Measurements from ENCODE around the gene PPP1CC. TPM values are rescaled to one million over a fixed set of nuclear protein-coding genes. Genes with fewer than 3 reads are reported as not detected.

Gene PPP1CC
- total and polyA plus RNA-seq, 2 of the 4 experiments (the other 2 are of a cell fraction) = 71.0 to 126 TPM

DNA sequence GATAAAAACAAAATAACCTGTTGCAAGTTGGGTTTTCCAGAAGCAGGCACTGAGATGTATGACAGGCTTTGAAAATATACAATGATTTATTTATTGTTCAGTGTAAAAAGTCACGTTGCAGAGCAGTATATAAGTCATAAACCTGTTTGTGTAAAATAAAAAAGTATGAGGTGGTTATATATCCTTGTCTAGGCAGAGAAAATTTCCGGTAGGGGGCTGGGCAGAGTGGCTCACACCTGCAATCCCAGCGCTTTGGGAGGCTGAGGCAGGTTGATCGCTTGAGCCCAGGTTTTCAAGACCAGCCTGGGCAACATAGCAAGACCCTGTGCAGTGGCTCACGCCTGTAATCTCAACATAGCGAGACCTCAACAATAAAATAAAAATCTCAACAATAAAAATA lies 16.2 kb upstream of the PPP1CC start:
- Histone ChIP-seq H4K20me1 (ENCODE audit: insufficient read depth, low read length) (no peaks in the 10 kb centered on the region), H2AFZ (replicated peaks; ENCODE audit: low read length, poor library complexity) (no peak overlapping the region), H3K18ac (ENCODE audit: low read depth, low read length) (no peak overlapping the region), H3K4me3 (ENCODE audit: insufficient read depth, low read depth, low read length) (no peak overlapping the region), H3K79me1 (ENCODE audit: low read depth in 1 of 2, low read length in 2 of 2) (no peaks in the 10 kb centered on the region), H3K27me3 (ENCODE audit: control insufficient read depth, insufficient read depth, low read length) (peaks cover 5% of the 10 kb centered on the region; the same call in 1 of the 2 replicates), H2AK9ac (replicated peaks; ENCODE audit: low read depth, low read length, poor library complexity) (no peak overlapping the region), H4K91ac (ENCODE audit: insufficient read depth, low read depth, low read length) (no peak overlapping the region), H3K4ac (ENCODE audit: low read depth, low read length) (no peak overlapping the region), H4K8ac (ENCODE audit: low read depth in 2 of 2, low read length in 2 of 2) (no peak overlapping the region), H4K5ac (ENCODE audit: low read depth, low read length) (no peak overlapping the region), H2BK120ac (ENCODE audit: low read depth, low read length) (no peak overlapping the region), H2BK15ac (ENCODE audit: low read depth, low read length) (no peak overlapping the region), H3K4me2 (ENCODE audit: low read depth, low read length) (no peak overlapping the region), H3K23ac (ENCODE audit: low read depth, low read length) (no peak overlapping the region), H2AK5ac (ENCODE audit: low read depth, low read length) (no peak overlapping the region), H3K14ac (replicated peaks; ENCODE audit: low read depth, low read length) (no peak overlapping the region), H2BK20ac (ENCODE audit: low read depth, low read length) (no peak overlapping the region), H3K56ac (ENCODE audit: extremely low read depth, insufficient read depth, low read length) (no peak overlapping the region), H3K9ac (ENCODE audit: low read depth, low read length) (no peak overlapping the region), H3K9me1 (ENCODE audit: insufficient read depth, low read length) (no peaks in the 10 kb centered on the region), H3K4me1 (ENCODE audit: control insufficient read depth, insufficient read depth, low read length) (no peaks in the 10 kb centered on the region), H3K9me3 (ENCODE audit: control insufficient read depth, insufficient read depth, low read length) (no peaks in the 10 kb centered on the region), H3K36me3 (ENCODE audit: control insufficient read depth, insufficient read depth, low read length) (no peaks in the 10 kb centered on the region), H2BK5ac (ENCODE audit: low read depth, low read length, poor library complexity, severe bottlenecking) (no peak overlapping the region), H3K27ac (ENCODE audit: insufficient read depth, low read length) (no peak overlapping the region)
- BruUV-seq (replicated peaks) = no TSS peak
- WGBS, 2 experiments (ENCODE audit: extremely low coverage in 2 of 2, insufficient read length in 1 of 2) = 20% methylated on average over 1 of the region's 6 CpGs; no CpG with 5 or more reads in 1 of the 2 experiments
- ATAC-seq (ENCODE audit: low read depth) (no peak), DNase-seq (no peak)
- dilution Hi-C loops (cut with HindIII; ENCODE audit: low sequenced_read_pairs, unreplicated experiment) (no loop called here), intact Hi-C loops (cut with micrococcal nuclease) (no loop called here), in situ Hi-C loops (cut with MboI; ENCODE audit: low sequenced_read_pairs) (no loop called here)
- ChIA-PET CTCF (no interaction called here), POLR2A (ENCODE audit: unreplicated experiment) (no interaction called here)
- TF ChIP-seq FOS (IDR thresholded peaks at IDR 0.05; ENCODE audit: low read depth, low read length) (no peak), NFE2L2 (IDR thresholded peaks at IDR 0.05; ENCODE audit: low read depth, low read length) (no peak), MXI1 (IDR thresholded peaks at IDR 0.05; ENCODE audit: borderline replicate concordance, low read depth, low read length) (no peak), RAD21 (IDR thresholded peaks at IDR 0.05; ENCODE audit: low read length) (no peak), CEBPB (IDR thresholded peaks at IDR 0.05; ENCODE audit: low read depth, low read length) (no peak), RCOR1 (IDR thresholded peaks at IDR 0.05; ENCODE audit: insufficient replicate concordance, low read length) (no peak), RFX5 (IDR thresholded peaks at IDR 0.05; ENCODE audit: low read depth, low read length) (no peak), SMC3 (IDR thresholded peaks at IDR 0.05; ENCODE audit: low read depth, low read length) (no peak), CHD1 (IDR thresholded peaks at IDR 0.05; ENCODE audit: low read depth, low read length) (no peak), BHLHE40 (IDR thresholded peaks at IDR 0.05; ENCODE audit: low read depth, low read length) (no peak), POLR2A (IDR thresholded peaks at IDR 0.05; ENCODE audit: low read depth, low read length) (no peak), MAZ (IDR thresholded peaks at IDR 0.05; ENCODE audit: borderline replicate concordance, low read depth, low read length) (no peak)
- TF ChIP-seq, protein P1, sequence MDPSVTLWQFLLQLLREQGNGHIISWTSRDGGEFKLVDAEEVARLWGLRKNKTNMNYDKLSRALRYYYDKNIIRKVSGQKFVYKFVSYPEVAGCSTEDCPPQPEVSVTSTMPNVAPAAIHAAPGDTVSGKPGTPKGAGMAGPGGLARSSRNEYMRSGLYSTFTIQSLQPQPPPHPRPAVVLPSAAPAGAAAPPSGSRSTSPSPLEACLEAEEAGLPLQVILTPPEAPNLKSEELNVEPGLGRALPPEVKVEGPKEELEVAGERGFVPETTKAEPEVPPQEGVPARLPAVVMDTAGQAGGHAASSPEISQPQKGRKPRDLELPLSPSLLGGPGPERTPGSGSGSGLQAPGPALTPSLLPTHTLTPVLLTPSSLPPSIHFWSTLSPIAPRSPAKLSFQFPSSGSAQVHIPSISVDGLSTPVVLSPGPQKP (IDR thresholded peaks at IDR 0.05; ENCODE audit: borderline replicate concordance, low read depth, low read length) = no peak
- TF ChIP-seq, protein P2, sequence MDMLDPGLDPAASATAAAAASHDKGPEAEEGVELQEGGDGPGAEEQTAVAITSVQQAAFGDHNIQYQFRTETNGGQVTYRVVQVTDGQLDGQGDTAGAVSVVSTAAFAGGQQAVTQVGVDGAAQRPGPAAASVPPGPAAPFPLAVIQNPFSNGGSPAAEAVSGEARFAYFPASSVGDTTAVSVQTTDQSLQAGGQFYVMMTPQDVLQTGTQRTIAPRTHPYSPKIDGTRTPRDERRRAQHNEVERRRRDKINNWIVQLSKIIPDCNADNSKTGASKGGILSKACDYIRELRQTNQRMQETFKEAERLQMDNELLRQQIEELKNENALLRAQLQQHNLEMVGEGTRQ (IDR thresholded peaks at IDR 0.05; ENCODE audit: low read depth, low read length) = no peak
- TF ChIP-seq, protein P3, sequence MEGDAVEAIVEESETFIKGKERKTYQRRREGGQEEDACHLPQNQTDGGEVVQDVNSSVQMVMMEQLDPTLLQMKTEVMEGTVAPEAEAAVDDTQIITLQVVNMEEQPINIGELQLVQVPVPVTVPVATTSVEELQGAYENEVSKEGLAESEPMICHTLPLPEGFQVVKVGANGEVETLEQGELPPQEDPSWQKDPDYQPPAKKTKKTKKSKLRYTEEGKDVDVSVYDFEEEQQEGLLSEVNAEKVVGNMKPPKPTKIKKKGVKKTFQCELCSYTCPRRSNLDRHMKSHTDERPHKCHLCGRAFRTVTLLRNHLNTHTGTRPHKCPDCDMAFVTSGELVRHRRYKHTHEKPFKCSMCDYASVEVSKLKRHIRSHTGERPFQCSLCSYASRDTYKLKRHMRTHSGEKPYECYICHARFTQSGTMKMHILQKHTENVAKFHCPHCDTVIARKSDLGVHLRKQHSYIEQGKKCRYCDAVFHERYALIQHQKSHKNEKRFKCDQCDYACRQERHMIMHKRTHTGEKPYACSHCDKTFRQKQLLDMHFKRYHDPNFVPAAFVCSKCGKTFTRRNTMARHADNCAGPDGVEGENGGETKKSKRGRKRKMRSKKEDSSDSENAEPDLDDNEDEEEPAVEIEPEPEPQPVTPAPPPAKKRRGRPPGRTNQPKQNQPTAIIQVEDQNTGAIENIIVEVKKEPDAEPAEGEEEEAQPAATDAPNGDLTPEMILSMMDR (conservative IDR thresholded peaks at IDR 0.05; ENCODE audit: low read depth, low read length) = no peak
